ENCODE data around the gene ZNF865.
"Not testable (repeated sequence)": the region's sequence is repeated elsewhere in the genome, so short reads cannot be mapped to it uniquely, and the experiment has no call there.

ZNF865 gene

DNA sequence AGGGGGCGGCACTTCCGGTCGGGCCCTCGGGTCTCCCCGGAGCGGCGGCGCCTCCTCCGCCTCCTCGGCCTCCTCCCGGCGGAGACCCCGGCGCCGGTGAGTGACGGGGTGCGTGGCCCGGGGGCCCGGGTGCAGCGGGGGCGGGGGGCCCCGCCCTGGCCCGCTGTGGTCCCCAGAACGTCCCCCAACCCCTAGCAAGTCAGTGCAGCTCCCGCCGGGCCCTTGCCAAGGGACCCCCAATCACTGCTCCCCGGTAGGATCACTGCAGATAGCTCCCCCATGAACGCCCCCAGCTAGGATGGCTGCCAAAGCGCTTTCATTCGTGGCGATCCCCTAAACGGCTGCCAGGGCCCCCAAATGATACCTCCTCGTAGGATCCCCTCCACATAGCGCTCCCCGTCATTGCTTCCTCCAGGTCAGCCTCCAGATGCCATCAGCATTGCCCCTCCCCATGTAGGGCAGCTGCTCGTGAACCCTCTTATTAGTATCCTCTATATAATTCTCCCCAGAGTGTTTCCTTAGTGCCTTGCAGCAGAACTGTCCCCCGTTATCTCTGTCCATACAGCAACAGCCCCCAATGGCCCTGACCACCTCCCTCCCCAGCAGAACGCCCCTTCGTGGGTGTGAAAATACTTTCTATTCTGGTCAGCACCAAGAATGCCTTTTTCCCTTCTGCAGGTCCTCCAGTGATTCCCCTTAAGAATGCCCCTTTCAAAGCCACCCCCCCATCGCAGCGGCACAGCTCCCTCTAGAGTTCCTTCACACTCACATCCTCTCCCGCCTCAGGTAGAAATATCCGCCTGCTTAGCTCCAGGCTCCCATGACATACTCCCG, at the start of gene ZNF865:
Gene ZNF865 (plus strand): TSS at position 11 of the 834 bp plus-strand sequence. CDS start 7,972 bp downstream, outside the sequence.
- Histone ChIP-seq H3K9me3 (ENCODE audit: insufficient read depth, low read depth, low read length) (no peaks in the 10 kb centered on the region), H3K27me3 (ENCODE audit: insufficient read depth, low read length) (no peaks in the 10 kb centered on the region), H3K36me3 (ENCODE audit: insufficient read depth, low read depth, low read length) (peaks cover 21% of the 10 kb centered on the region; the same call in 1 of the 2 replicates), H3K4me1 (ENCODE audit: insufficient read depth, low read length) (peaks cover 9% of the 10 kb centered on the region; the same call in 1 of the 2 replicates), H3K9ac (ENCODE audit: low read depth, low read length) (peak within 1 kb of the TSS; percentile 97), H3K4me3 (ENCODE audit: low read length) (peak within 1 kb of the TSS; percentile 97), H3K27ac (ENCODE audit: low read length) (peak within 1 kb of the TSS; percentile 67)

DNA sequence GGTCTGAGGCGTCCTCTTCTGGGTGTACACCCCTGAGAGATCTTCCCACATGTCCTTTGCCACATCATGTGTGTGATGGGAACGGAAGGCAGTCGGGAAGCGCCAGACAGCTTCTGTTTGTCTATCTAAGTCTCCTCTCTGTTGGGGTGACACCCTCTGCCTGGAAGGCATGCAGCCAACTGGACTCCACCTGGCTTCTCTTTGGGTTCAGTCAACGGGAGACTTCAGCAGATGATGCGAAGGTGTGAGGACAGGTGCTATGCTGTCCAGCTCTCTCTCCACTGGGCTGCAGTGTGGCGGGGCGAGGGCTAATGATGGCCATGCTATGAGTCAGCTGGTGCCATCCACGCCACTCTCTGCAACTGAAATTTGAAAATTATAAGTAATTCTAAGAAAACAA, 45.8 kb upstream of the ZNF865 start:
- Histone ChIP-seq H3K27ac (ENCODE audit: low read length) (no peak overlapping the region), H3K9me3 (ENCODE audit: insufficient read depth, low read depth, low read length) (no peaks in the 10 kb centered on the region)

DNA sequence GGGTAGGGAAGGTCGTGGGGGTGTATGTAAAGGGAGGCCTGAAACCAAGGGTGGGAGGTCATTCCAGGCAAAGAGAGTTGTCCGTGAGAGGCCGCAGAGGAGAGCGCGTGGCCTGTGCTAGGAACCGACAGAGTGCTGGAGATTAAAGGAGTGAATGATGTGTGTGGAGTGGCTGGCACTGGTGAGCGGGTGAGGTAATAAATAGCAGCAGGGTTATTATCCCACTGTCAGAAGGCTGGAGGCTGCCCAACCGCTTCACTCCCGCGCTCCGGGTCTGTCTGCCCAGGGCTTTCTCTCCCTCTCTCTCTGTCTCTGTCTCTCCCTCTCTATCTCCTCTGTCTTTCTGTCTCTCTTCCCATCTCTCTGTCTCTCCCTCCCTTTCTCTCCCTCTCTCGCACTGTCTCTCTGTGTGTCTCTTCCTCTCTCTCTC, 42.2 kb upstream of the ZNF865 start:
- Histone ChIP-seq H3K9me3 (ENCODE audit: insufficient read depth, low read depth, low read length) (no peaks in the 10 kb centered on the region), H3K9ac (ENCODE audit: low read depth, low read length) (no peak overlapping the region), H3K27ac (ENCODE audit: low read length) (no peak overlapping the region), H3K4me3 (ENCODE audit: low read length) (no peak overlapping the region), H3K4me1 (ENCODE audit: insufficient read depth, low read length) (no peaks in the 10 kb centered on the region), H3K27me3 (ENCODE audit: insufficient read depth, low read length) (peaks cover 13% of the 10 kb centered on the region; the same call in 1 of the 2 replicates), H3K36me3 (ENCODE audit: insufficient read depth, low read depth, low read length) (no peaks in the 10 kb centered on the region)

More for the DNA sequence above, 45.8 kb upstream of the ZNF865 start:
- H3K4me3 ChIP-seq (ENCODE audit: low read length) = no peak overlapping the region
- no peaks in the 10 kb centered on the region for H3K36me3 ChIP-seq (ENCODE audit: insufficient read depth, low read depth, low read length)
- no peak overlapping the region for H3K9ac ChIP-seq (ENCODE audit: low read depth, low read length)
- no peaks in the 10 kb centered on the region for H3K27me3 ChIP-seq (ENCODE audit: insufficient read depth, low read length)
- H3K4me1 ChIP-seq (ENCODE audit: insufficient read depth, low read length) = no peaks in the 10 kb centered on the region

DNA sequence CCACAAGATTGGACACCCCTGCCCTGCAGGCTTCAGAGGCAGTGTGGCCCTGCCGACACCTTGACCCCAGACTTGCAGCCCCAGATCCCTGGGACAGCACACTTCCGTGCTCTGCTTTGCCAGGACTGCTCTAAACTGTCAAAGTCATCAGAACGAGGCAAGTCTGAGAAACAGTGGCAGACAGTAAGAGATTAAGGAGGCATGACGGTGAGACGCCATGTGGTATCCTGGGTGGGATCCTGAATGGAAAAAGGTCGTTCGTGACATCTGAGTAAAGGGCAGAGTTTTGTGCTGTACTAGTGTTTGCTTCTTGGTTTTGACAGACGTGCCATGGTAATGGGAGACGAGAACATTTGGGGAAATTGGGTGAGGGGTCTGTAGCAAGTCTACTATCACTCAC, 38.6 kb upstream of the ZNF865 start:
- H3K4me3 ChIP-seq (ENCODE audit: low read length) = no peak overlapping the region
- peaks cover 13% of the 10 kb centered on the region; the same call in 1 of the 2 replicates for H3K27me3 ChIP-seq (ENCODE audit: insufficient read depth, low read length)
- H3K36me3 ChIP-seq (ENCODE audit: insufficient read depth, low read depth, low read length) = no peaks in the 10 kb centered on the region
- no peaks in the 10 kb centered on the region for H3K9me3 ChIP-seq (ENCODE audit: insufficient read depth, low read depth, low read length)
- H3K27ac ChIP-seq (ENCODE audit: low read length) = no peak overlapping the region
- no peaks in the 10 kb centered on the region for H3K4me1 ChIP-seq (ENCODE audit: insufficient read depth, low read length)
- H3K9ac ChIP-seq (ENCODE audit: low read depth, low read length) = no peak overlapping the region

DNA sequence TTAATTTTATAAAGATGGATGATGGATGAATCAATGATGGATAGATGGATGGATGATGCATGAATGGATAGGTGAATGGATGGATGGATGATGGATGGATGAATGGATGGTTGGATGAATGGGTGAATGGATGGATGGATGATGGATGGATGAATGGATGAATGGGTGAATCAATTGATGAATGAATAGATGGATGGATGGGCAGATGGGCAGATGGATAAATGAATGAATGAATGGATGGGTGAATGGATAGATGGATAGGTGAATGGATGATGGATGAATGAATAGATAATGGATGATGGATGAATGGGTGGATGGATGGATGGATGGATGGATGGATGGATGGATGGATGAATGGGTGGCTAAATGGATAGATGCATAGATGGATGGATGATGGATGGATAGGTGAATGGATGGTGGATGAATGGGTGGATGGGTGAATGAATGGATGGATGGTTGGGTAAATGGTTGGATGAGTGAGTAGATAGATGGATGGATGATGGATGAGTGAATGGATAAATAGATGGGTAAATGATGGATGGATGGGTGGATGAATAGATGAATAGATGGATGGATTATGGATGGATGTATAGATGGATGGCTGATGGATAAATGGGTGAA, 37.6 kb upstream of the ZNF865 start:
- no peaks in the 10 kb centered on the region for H3K9me3 ChIP-seq (ENCODE audit: insufficient read depth, low read depth, low read length)
- H3K4me3 ChIP-seq (ENCODE audit: low read length) = no peak overlapping the region
- H3K36me3 ChIP-seq (ENCODE audit: insufficient read depth, low read depth, low read length) = no peaks in the 10 kb centered on the region

DNA sequence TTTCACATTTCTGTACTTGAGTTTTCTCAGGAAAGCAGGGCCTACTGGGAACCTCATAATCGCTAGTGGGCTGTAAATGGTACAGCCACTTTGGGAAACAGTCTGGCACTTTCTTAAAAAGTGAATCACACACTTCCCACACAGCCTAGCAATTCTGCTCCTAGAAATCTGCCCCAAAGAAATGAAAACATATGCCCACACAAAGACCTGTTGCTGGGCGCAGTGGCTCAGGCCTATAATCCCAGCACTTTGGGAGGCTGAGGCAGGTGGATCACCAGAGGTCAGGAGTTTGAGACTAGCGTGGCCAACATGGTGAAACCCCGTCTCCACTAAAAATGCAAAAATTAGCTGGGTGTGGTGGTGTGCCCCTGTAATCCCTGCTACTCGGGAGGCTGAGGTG, 36.0 kb upstream of the ZNF865 start:
- H3K4me1 ChIP-seq (ENCODE audit: insufficient read depth, low read length); H3K27ac ChIP-seq (ENCODE audit: low read length); H3K36me3 ChIP-seq (ENCODE audit: insufficient read depth, low read depth, low read length); H3K9ac ChIP-seq (ENCODE audit: low read depth, low read length); H3K4me3 ChIP-seq (ENCODE audit: low read length); H3K9me3 ChIP-seq (ENCODE audit: insufficient read depth, low read depth, low read length): not testable (repeated sequence)
- peaks cover 13% of the 10 kb centered on the region; the same call in 1 of the 2 replicates for H3K27me3 ChIP-seq (ENCODE audit: insufficient read depth, low read length)

More for the DNA sequence above, 37.6 kb upstream of the ZNF865 start:
- Histone ChIP-seq H3K4me1 (ENCODE audit: insufficient read depth, low read length) (no peaks in the 10 kb centered on the region), H3K9ac (ENCODE audit: low read depth, low read length) (no peak overlapping the region), H3K27ac (ENCODE audit: low read length) (no peak overlapping the region), H3K27me3 (ENCODE audit: insufficient read depth, low read length) (peaks cover 13% of the 10 kb centered on the region; the same call in 1 of the 2 replicates)

DNA sequence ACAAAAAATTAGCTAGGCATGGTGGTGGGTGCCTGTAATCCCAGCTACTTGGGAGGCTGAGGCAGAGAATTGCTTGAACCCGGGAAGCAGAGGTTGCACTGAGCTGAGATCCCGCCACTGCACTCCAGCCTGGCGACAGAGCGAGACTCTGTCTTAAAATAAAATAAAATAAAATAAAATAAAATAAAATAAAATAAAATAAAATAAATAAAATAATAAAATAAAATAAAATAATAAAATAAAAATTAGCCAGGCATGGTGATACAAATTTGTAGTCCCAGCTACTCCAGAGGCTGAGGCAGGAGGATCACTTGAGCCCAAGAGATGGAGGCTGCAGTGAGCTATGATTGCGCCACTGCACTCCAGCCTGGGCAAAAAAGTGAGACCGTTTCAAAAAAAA, 31.5 kb upstream of the ZNF865 start:
- not testable (repeated sequence) for H3K27me3 ChIP-seq (ENCODE audit: insufficient read depth, low read length)

DNA sequence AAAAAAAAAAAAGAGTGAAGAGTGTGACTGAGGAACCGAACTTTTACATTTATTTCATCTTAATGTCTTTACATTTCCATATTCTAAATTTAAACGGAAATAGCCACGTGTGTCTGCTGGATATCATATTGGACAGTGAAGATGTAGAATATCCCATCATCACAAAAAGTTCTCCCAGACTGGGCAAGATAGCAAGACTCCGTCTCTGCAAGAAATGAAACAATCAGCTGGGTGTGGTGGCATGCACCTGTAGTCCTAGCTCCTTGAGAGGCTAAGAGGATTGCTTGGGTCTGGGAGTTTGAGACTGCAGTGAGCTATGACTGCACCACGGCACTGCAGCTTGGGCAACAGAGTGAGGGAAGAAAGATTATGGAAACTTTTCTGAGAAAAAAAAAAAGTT, 28.7 kb upstream of the ZNF865 start:
- no peaks in the 10 kb centered on the region for H3K4me1 ChIP-seq (ENCODE audit: insufficient read depth, low read length)
- H3K36me3 ChIP-seq (ENCODE audit: insufficient read depth, low read depth, low read length) = peaks cover 10% of the 10 kb centered on the region
- H3K4me3 ChIP-seq (ENCODE audit: low read length) = no peak overlapping the region
- H3K9me3 ChIP-seq (ENCODE audit: insufficient read depth, low read depth, low read length) = no peaks in the 10 kb centered on the region
- no peak overlapping the region for H3K9ac ChIP-seq (ENCODE audit: low read depth, low read length)
- H3K27ac ChIP-seq (ENCODE audit: low read length) = no peak overlapping the region
- no peaks in the 10 kb centered on the region for H3K27me3 ChIP-seq (ENCODE audit: insufficient read depth, low read length)

More for the DNA sequence above, 31.5 kb upstream of the ZNF865 start:
- peaks cover 10% of the 10 kb centered on the region for H3K36me3 ChIP-seq (ENCODE audit: insufficient read depth, low read depth, low read length)
- H3K9ac ChIP-seq (ENCODE audit: low read depth, low read length); H3K9me3 ChIP-seq (ENCODE audit: insufficient read depth, low read depth, low read length); H3K4me1 ChIP-seq (ENCODE audit: insufficient read depth, low read length); H3K4me3 ChIP-seq (ENCODE audit: low read length); H3K27ac ChIP-seq (ENCODE audit: low read length): not testable (repeated sequence)

DNA sequence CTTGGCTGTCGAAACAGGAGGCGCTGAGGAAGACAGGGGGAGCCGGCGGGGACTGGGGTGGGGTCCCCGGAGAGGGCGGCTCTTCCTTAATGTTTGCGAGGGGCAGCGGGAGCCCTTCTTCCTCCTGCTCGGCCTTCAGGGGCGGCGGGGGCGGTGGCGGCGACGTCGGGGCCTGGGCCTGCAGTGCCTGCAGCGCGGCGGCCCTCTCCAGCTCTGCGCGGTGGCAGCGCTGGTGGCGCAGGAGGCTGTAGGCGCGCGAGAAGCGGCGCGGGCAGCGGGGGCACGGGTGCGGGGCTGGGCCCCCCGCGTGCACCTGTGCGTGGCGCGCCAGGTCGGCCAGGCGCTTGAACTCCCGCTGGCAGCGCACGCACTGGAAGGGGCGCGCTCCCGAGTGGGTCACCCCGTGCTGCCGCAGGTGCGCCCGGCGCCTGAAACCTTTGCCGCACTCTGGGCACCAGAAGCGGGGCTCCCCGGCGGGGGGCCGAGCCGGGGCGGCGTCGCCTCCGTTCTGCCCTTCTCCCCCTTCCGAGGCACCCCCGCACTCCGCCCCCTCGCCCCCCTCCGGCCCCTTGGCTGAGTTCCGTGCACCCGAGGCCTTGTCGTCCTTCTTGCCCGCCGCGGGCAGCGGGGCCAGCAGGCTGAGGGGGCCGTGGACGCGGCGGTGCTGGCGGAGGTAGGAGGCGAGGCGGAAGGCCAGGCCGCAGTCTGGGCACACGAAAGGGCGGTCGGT, 27.3 kb upstream of the ZNF865 start:
- Histone ChIP-seq H3K27me3 (ENCODE audit: insufficient read depth, low read length) (no peaks in the 10 kb centered on the region), H3K36me3 (ENCODE audit: insufficient read depth, low read depth, low read length) (peaks cover 10% of the 10 kb centered on the region), H3K9ac (ENCODE audit: low read depth, low read length) (no peak overlapping the region)

DNA sequence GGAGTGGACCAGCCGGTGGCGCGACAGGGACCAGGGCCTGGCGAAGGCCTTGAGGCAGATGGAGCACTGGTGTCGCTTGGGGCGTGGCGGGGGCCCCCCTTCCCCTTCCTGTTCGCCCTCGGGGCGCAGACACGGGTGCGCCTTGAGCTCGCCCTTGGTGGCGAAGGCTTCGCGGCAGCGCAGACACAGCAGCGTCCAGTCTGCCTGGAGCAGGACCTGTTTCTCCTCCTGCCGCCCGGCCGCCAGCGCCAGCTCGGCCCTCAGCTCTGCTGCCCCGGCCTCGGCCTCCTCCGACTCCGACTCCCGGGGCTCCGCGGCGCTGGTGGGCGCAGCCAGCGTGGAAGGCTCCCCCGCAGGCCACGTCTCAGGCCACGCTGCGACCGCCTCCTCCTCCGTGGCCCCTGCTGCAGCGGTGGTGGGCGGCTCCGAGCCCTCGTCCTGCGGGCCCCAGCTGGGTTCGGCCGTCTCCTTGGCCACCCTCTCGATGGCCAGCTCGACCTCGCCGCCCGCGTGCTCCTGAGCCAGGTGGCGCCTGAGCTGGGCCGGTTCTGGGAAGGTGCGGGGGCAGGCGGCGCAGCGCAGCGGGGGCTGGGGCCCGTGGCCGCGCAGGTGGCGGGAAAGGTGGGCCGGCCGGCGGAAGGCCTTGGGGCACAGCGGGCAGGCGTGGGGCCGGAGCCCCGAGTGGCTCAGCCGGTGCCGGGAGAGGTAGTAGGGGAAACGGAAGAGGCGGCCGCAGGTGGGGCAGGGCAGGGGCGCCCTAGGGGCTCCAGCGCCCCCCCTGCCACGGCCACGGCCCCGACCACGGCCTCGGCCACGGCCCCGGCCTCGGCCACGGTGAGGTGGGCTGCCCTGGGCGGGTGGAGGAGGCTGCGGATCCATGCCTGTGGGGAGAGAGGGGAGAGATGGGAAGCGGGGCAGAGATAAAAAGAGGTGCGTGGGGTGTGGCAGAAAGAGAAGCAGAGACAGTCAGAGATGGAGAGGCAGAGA, 26.4 kb upstream of the ZNF865 start:
- H3K27me3 ChIP-seq (ENCODE audit: insufficient read depth, low read length) = no peaks in the 10 kb centered on the region
- H3K27ac ChIP-seq (ENCODE audit: low read length) = no peak overlapping the region
- no peaks in the 10 kb centered on the region for H3K4me1 ChIP-seq (ENCODE audit: insufficient read depth, low read length)
- H3K9me3 ChIP-seq (ENCODE audit: insufficient read depth, low read depth, low read length) = no peaks in the 10 kb centered on the region
- H3K36me3 ChIP-seq (ENCODE audit: insufficient read depth, low read depth, low read length) = peaks cover 10% of the 10 kb centered on the region
- peak overlapping the region; percentile 94; the same call in 1 of the 2 replicates for H3K9ac ChIP-seq (ENCODE audit: low read depth, low read length)
- peak overlapping the region; percentile 92 for H3K4me3 ChIP-seq (ENCODE audit: low read length)

More for the DNA sequence above, 27.3 kb upstream of the ZNF865 start:
- H3K27ac ChIP-seq (ENCODE audit: low read length) = no peak overlapping the region
- H3K9me3 ChIP-seq (ENCODE audit: insufficient read depth, low read depth, low read length) = no peaks in the 10 kb centered on the region
- no peak overlapping the region for H3K4me3 ChIP-seq (ENCODE audit: low read length)
- H3K4me1 ChIP-seq (ENCODE audit: insufficient read depth, low read length) = no peaks in the 10 kb centered on the region
